Astrocyte (in vitro differentiated cells and primary cell): ENCODE data around the gene JAG2.

Experiments
- CTCF ChIP-seq: IDR thresholded peaks from 2 replicates; pipeline ENCODE4 v1.5.1; 2011; ENCODE audit warnings: low read depth, mild to moderate bottlenecking, inconsistent platforms, low read length, moderate library complexity; ENCODE audit not compliant: insufficient read depth
- EZH2 ChIP-seq: IDR thresholded peaks from 2 replicates; pipeline ENCODE4 v1.6.1; 2012; ENCODE audit warnings: mild to moderate bottlenecking, low read length, inconsistent platforms; ENCODE audit not compliant: insufficient read depth

DNA sequence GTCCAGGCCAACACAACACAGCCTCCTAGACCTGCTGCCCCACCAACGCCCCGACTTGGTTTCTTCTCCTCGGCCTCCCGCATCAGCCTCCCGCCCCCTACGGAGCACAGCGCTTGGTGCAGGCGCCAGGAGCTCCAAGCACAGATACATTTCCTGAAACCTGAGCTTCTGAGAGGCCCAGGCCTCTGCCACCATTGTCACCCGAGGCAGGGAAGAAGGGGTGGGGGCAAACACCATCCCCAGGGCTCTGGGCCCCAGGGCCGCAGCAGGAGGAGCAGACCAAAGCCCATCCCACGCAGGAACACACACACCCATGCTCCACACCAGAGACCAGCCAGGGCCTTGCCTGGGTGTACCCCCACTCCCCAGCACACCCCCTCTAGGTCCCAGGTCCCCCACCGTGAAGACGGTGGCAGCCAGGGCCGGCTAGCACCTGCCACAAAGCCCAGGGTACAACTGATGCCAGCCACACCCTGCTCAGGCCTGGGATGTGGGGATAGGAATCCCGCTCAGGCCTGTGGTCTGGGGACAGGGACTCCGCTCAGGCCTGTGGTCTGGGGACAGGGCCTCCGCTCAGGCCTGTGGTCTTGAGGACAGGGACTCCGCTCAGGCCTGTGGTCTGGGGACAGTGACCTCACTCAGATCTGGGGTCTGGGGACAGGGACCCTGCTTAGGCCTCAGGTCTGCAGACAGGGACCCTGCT, 5.4 kb downstream of the JAG2 start:
- TF ChIP-seq CTCF (no peak), EZH2 (no peak)
